Nephron (organoid): ENCODE measurements around the gene PTPRE.

Experiments used
- H3K27ac Mint-ChIP-seq, 3 experiments: 2 replicates each; pipeline ENCODE4 v1.8.0; 2020; ENCODE audit warnings: mixed read lengths in 3 of 3, mild to moderate bottlenecking in 2 of 3, moderate library complexity in 1 of 3
- H3K27me3 Mint-ChIP-seq: 2 replicates; pipeline ENCODE4 v1.8.0; 2021; ENCODE audit warnings: low read depth, mild to moderate bottlenecking, moderate library complexity, mixed read lengths
- H3K36me3 Mint-ChIP-seq: 2 replicates; pipeline ENCODE4 v1.8.0; 2020; ENCODE audit warnings: low read depth, mixed read lengths
- H3K4me1 Mint-ChIP-seq: 2 replicates; pipeline ENCODE4 v1.8.0; 2020; ENCODE audit warnings: mixed read lengths
- H3K4me3 Mint-ChIP-seq, 3 experiments: 2 replicates each; pipeline ENCODE4 v1.8.0; 2020; ENCODE audit warnings: mild to moderate bottlenecking in 3 of 3, mixed read lengths in 3 of 3, moderate library complexity in 2 of 3
- H3K9me3 Mint-ChIP-seq: 2 replicates; pipeline ENCODE4 v1.8.0; 2020; ENCODE audit warnings: mixed read lengths
- CTCF ChIP-seq, 3 experiments: fragments of 200-600 bp; sonication (generic); IDR thresholded peaks; one replicate each; pipeline ENCODE4 v1.5.0; 2021; ENCODE audit warnings: antibody characterized with exemption in 3 of 3; ENCODE audit not compliant: unreplicated experiment in 3 of 3

The PTPRE gene

GRCh38 chr10:128110339-128110738 is 203.4 kb downstream of the PTPRE start:
- no peak overlapping the region for H3K4me3 Mint-ChIP-seq

GRCh38 chr10:128111696-128112095 is 204.8 kb downstream of the PTPRE start:
- no peaks in the 10 kb centered on the region for H3K4me1 Mint-ChIP-seq
- H3K27me3 Mint-ChIP-seq, result no peaks in the 10 kb centered on the region
- no peak overlapping the region for H3K27ac Mint-ChIP-seq
- peaks cover 63% of the 10 kb centered on the region for H3K36me3 Mint-ChIP-seq
- no peak overlapping the region for H3K4me3 Mint-ChIP-seq
- no peaks in the 10 kb centered on the region for H3K9me3 Mint-ChIP-seq
- no peak for TF ChIP-seq CTCF (IDR thresholded peaks at IDR 0.05; ENCODE audit: unreplicated experiment in 3 of 3)

More at GRCh38 chr10:128110339-128110738, 203.4 kb downstream of the PTPRE start:
- H3K27ac Mint-ChIP-seq, result no peak overlapping the region
- TF ChIP-seq CTCF (IDR thresholded peaks at IDR 0.05; ENCODE audit: unreplicated experiment in 3 of 3), result no peak
- H3K36me3 Mint-ChIP-seq, result peaks cover 51% of the 10 kb centered on the region
- H3K27me3 Mint-ChIP-seq, result no peaks in the 10 kb centered on the region
- H3K4me1 Mint-ChIP-seq, result no peaks in the 10 kb centered on the region
- H3K9me3 Mint-ChIP-seq, result no peaks in the 10 kb centered on the region

- Mint-ChIP-seq H3K9me3 (no peaks in the 10 kb centered on the region), H3K27ac (no peak overlapping the region), H3K27me3 (no peaks in the 10 kb centered on the region), H3K4me3 (no peak overlapping the region), H3K36me3 (peaks cover 67% of the 10 kb centered on the region), H3K4me1 (no peaks in the 10 kb centered on the region)
- no peak for TF ChIP-seq CTCF (IDR thresholded peaks at IDR 0.05; ENCODE audit: unreplicated experiment in 3 of 3)
These were observed 206.1 kb downstream of the PTPRE start for GRCh38 chr10:128113026-128113425.

GRCh38 chr10:128114901-128115300 is 208.0 kb downstream of the PTPRE start:
- Mint-ChIP-seq H3K27ac (no peak overlapping the region), H3K4me3 (no peak overlapping the region), H3K9me3 (no peaks in the 10 kb centered on the region), H3K36me3 (peaks cover 75% of the 10 kb centered on the region), H3K27me3 (no peaks in the 10 kb centered on the region), H3K4me1 (no peaks in the 10 kb centered on the region)
- no peak for TF ChIP-seq CTCF (IDR thresholded peaks at IDR 0.05; ENCODE audit: unreplicated experiment in 3 of 3)

GRCh38 chr10:128115356-128115755 is 208.5 kb downstream of the PTPRE start:
- Mint-ChIP-seq H3K36me3 (peaks cover 71% of the 10 kb centered on the region), H3K4me1 (no peaks in the 10 kb centered on the region), H3K27me3 (no peaks in the 10 kb centered on the region), H3K4me3 (no peak overlapping the region), H3K27ac (no peak overlapping the region), H3K9me3 (no peaks in the 10 kb centered on the region)
- no peak for TF ChIP-seq CTCF (IDR thresholded peaks at IDR 0.05; ENCODE audit: unreplicated experiment in 3 of 3)

GRCh38 chr10:128116187-128116586 is 209.3 kb downstream of the PTPRE start:
- H3K27me3 Mint-ChIP-seq, result no peaks in the 10 kb centered on the region
- no peak overlapping the region for H3K27ac Mint-ChIP-seq
- H3K4me3 Mint-ChIP-seq, result no peak overlapping the region
- H3K4me1 Mint-ChIP-seq, result no peaks in the 10 kb centered on the region
- TF ChIP-seq CTCF (IDR thresholded peaks at IDR 0.05; ENCODE audit: unreplicated experiment in 3 of 3), result no peak
- H3K9me3 Mint-ChIP-seq, result no peaks in the 10 kb centered on the region
- peaks cover 72% of the 10 kb centered on the region for H3K36me3 Mint-ChIP-seq
